ENCODE data around the gene ZBTB5. TPM values are rescaled to one million over a fixed set of nuclear protein-coding genes. Genes with fewer than 3 reads are reported as not detected.

The ZBTB5 gene
- total RNA-seq, 1 experiment from 2014 or later = 17.2 TPM

DNA sequence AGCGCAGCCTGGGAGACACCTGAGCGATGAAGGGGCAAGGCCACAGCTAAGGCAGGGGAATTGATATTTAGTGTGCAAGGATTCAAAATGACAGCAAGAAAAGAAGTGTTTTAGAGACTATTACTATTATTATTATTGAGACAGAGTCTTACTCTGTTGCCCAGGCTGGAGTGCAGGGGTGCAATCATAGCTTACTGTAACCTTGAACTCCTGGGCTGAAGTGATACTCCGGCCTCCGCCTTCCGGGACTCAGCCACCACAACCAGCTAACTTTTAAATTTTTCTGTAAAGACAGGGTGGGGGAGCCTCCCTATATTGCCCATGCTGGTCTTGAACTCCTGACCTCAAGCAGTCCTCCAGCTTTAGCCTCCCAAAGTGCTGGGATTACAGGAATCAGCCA lies 46.0 kb downstream of the ZBTB5 start:
- POLR2A ChIA-PET (ENCODE audit: low non-redundant PET) = no interaction called here

DNA sequence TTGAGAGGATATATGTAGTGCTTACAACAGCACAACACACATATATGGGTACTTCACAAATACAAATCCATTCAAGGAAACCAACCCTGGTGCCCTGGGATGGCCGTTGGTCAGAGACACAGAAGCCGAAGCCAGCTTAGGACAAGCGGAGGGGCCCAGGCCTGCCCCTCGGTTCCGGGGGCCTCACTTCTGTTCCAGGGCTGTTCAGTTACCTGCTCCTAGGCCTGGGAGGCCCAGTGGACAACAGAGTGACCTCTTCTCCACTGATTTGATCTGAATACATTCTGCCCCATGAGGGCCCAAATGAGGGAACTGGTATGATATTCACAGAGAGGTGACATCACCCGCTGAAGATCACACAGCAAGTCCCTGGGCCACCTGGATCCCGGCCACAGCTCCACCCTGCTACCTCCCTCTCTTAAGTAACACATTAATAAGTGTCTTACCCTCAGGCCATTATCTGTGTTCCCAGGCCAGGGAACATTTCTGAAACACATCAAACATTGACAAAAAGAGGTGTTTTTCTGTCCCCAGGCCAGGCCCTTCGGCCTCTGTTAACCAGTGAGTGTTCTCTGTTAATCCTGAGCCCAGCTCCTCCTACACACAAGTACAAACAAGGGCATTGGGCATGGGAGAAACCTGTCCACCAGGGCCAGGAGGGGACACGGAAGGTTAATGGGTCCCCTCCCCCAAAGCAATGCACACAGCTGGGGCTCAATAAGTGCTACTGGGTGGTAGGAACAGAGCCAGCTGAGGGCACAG lies 47.2 kb downstream of the ZBTB5 start:
- Histone ChIP-seq H3K36me3 (ENCODE audit: insufficient read depth, low read length, poor library complexity, severe bottlenecking) (no peaks in the 10 kb centered on the region), H3K4me1 (ENCODE audit: insufficient read depth, low read length, poor library complexity, severe bottlenecking) (peaks cover 11% of the 10 kb centered on the region), H3K4me3 (ENCODE audit: low read depth, low read length, poor library complexity, severe bottlenecking) (no peak overlapping the region), H3K9me3 (ENCODE audit: low read depth, low read length, poor library complexity, severe bottlenecking) (no peaks in the 10 kb centered on the region), H3K27ac (ENCODE audit: low read depth, low read length, poor library complexity, severe bottlenecking) (no peak overlapping the region), H3K27me3 (replicated peaks; ENCODE audit: insufficient read depth, low read depth, low read length, poor library complexity) (no peaks in the 10 kb centered on the region)
- no peak for DNase-seq (ENCODE audit: low spot score)
- CTCF ChIA-PET = no interaction called here
- POLR2A ChIA-PET (ENCODE audit: low non-redundant PET) = interaction anchor here (0.6 kb wide), 1 partner anchor 588 kb away, joined by 3 read pairs; no protein-coding TSS in a partner anchor
- intact Hi-C loops (cut with micrococcal nuclease; ENCODE audit: unreplicated experiment) = no loop called here
- no TSS peak for BruUV-seq (replicated peaks)
- TF ChIP-seq, protein P1, sequence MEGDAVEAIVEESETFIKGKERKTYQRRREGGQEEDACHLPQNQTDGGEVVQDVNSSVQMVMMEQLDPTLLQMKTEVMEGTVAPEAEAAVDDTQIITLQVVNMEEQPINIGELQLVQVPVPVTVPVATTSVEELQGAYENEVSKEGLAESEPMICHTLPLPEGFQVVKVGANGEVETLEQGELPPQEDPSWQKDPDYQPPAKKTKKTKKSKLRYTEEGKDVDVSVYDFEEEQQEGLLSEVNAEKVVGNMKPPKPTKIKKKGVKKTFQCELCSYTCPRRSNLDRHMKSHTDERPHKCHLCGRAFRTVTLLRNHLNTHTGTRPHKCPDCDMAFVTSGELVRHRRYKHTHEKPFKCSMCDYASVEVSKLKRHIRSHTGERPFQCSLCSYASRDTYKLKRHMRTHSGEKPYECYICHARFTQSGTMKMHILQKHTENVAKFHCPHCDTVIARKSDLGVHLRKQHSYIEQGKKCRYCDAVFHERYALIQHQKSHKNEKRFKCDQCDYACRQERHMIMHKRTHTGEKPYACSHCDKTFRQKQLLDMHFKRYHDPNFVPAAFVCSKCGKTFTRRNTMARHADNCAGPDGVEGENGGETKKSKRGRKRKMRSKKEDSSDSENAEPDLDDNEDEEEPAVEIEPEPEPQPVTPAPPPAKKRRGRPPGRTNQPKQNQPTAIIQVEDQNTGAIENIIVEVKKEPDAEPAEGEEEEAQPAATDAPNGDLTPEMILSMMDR (conservative IDR thresholded peaks at IDR 0.05; ENCODE audit: low read depth, low read length) = no peak
- TF ChIP-seq EZH2 (IDR thresholded peaks at IDR 0.05; ENCODE audit: borderline replicate concordance, low read depth, low read length, poor library complexity, severe bottlenecking) = no peak

More for the DNA sequence above, 46.0 kb downstream of the ZBTB5 start:
- no peak for DNase-seq (ENCODE audit: low spot score)
- no peak overlapping the region for H3K4me3 ChIP-seq (ENCODE audit: low read depth, low read length, poor library complexity, severe bottlenecking)
- no peaks in the 10 kb centered on the region for H3K27me3 ChIP-seq (replicated peaks; ENCODE audit: insufficient read depth, low read depth, low read length, poor library complexity)
- CTCF ChIA-PET = no interaction called here
- no TSS peak for BruUV-seq (replicated peaks)
- intact Hi-C loops (cut with micrococcal nuclease; ENCODE audit: unreplicated experiment) = no loop called here
- no peak overlapping the region for H3K27ac ChIP-seq (ENCODE audit: low read depth, low read length, poor library complexity, severe bottlenecking)
- H3K9me3 ChIP-seq (ENCODE audit: low read depth, low read length, poor library complexity, severe bottlenecking) = no peaks in the 10 kb centered on the region
- no peak for TF ChIP-seq EZH2 (IDR thresholded peaks at IDR 0.05; ENCODE audit: borderline replicate concordance, low read depth, low read length, poor library complexity, severe bottlenecking)
- TF ChIP-seq, protein P1 (conservative IDR thresholded peaks at IDR 0.05; ENCODE audit: low read depth, low read length) = no peak
- H3K36me3 ChIP-seq (ENCODE audit: insufficient read depth, low read length, poor library complexity, severe bottlenecking) = no peaks in the 10 kb centered on the region
- H3K4me1 ChIP-seq (ENCODE audit: insufficient read depth, low read length, poor library complexity, severe bottlenecking) = peaks cover 20% of the 10 kb centered on the region

DNA sequence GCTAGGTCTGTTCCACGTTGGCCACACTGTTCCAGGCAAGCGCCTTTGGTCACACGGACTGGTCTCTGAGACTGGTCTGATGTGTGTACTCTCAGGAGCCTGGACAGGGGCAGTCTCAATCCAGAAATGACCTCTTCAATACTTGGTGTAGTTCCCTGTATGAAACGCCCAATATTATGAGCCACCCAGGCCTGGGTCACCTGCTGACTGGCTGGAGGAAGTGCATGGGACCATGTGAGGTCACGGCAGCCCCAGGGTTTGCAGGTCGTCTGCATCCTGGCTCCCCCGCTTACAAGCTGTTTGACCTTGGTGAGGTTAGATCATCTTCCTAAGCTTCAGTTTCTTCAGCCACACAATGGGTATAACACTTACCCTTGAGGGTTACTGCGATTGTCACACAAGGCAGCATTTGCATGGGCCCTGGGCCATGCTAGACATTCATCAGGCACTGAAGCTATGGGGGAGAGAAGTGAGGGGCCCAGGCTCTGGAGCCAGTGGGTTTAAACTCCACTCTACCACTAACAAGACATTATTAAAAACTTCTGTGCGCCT lies 47.9 kb downstream of the ZBTB5 start:
- POLR2A ChIA-PET (ENCODE audit: low non-redundant PET) = no interaction called here
- H3K27ac ChIP-seq (ENCODE audit: low read depth, low read length, poor library complexity, severe bottlenecking) = no peak overlapping the region
- H3K36me3 ChIP-seq (ENCODE audit: insufficient read depth, low read length, poor library complexity, severe bottlenecking) = no peaks in the 10 kb centered on the region
- no peak for DNase-seq (ENCODE audit: low spot score)
- intact Hi-C loops (cut with micrococcal nuclease; ENCODE audit: unreplicated experiment) = no loop called here
- no peaks in the 10 kb centered on the region for H3K9me3 ChIP-seq (ENCODE audit: low read depth, low read length, poor library complexity, severe bottlenecking)
- BruUV-seq (replicated peaks) = no TSS peak
- H3K4me1 ChIP-seq (ENCODE audit: insufficient read depth, low read length, poor library complexity, severe bottlenecking) = peaks cover 11% of the 10 kb centered on the region
- no peaks in the 10 kb centered on the region for H3K27me3 ChIP-seq (replicated peaks; ENCODE audit: insufficient read depth, low read depth, low read length, poor library complexity)
- CTCF ChIA-PET = no interaction called here
- no peak overlapping the region for H3K4me3 ChIP-seq (ENCODE audit: low read depth, low read length, poor library complexity, severe bottlenecking)
- TF ChIP-seq, protein P1 (conservative IDR thresholded peaks at IDR 0.05; ENCODE audit: low read depth, low read length) = no peak
- no peak for TF ChIP-seq EZH2 (IDR thresholded peaks at IDR 0.05; ENCODE audit: borderline replicate concordance, low read depth, low read length, poor library complexity, severe bottlenecking)

Measured in A673 (cell line).